HCT116 (cell line): ENCODE measurements around the gene AADACL4. TPM values are rescaled to one million over a fixed set of nuclear protein-coding genes. Genes with fewer than 3 reads are reported as not detected.

Experiments used
- ATAC-seq: fragments of 200-7000 bp; cut with Tn5 transposase; 2 replicates; pipeline ENCODE4 v1.9.1; 2020; ENCODE audit warnings: mild to moderate bottlenecking, moderate library complexity
- BruUV-seq: library from RNA; stranded (reverse); fragments of 400-500 nt; replicated peaks from 2 replicates; lab custom pipeline; 2021; lab: Mats Ljungman, UMichigan
- CTCF ChIA-PET: fragments of 300-600 bp; sonication (Branson Sonifier 250); formaldehyde crosslinking; loops from one replicate; lab custom pipeline; 2021; ENCODE audit warnings: antibody characterized with exemption; lab: Charles Lee
- POLR2A ChIA-PET: fragments of 300-600, 350-600 bp; sonication (Branson Sonifier 250); formaldehyde crosslinking; loops from one replicate; lab custom pipeline; 2021; ENCODE audit warnings: antibody characterized with exemption; lab: Charles Lee
- RAD21 ChIA-PET, 2 experiments: fragments of 300-600 bp; sonication (Branson Sonifier 250); formaldehyde crosslinking; loops; one replicate each; lab custom pipeline; 2023; ENCODE audit warnings: low total read pairs in 2 of 2; ENCODE audit not compliant: uncharacterized antibody in 2 of 2, unreplicated experiment in 2 of 2, low non-redundant PET in 1 of 2; lab: Charles Lee
- DNase-seq: peaks from one replicate; pipeline ENCODE4 v3.0.0-alpha.2; 2010; ENCODE audit warnings: low read depth, low spot score
- H2AFZ ChIP-seq: fragments of 200-600 bp; shearing (Covaris generic), sonication (generic); 2 replicates; pipeline ENCODE4 v1.6.1; 2017; ENCODE audit warnings: low read depth, mixed run types, mixed read lengths, antibody characterized with exemption, low read length; ENCODE audit not compliant: poor library complexity, severe bottlenecking
- H3K27ac ChIP-seq: 2 replicates; pipeline ENCODE4 v1.5.1; 2012; ENCODE audit warnings: low read depth, low read length
- H3K27me3 ChIP-seq: fragments of 200-600 bp; sonication (generic); 2 replicates; pipeline ENCODE4 v1.6.1; 2016; ENCODE audit warnings: mixed run types, low read length, mixed read lengths; ENCODE audit not compliant: insufficient read depth
- H3K36me3 ChIP-seq, 2 experiments: fragments of 200-500 bp in 1 of 2; fragments of 200-600 bp in 1 of 2; sonication (Bioruptor generic) in 1 of 2; sonication (generic) in 1 of 2; 2 replicates each; pipeline versions ENCODE4 v1.5.1 to v1.6.1; 2014 to 2016; ENCODE audit warnings: low read length in 2 of 2, inconsistent platforms in 1 of 2, mixed read lengths in 1 of 2, mixed run types in 1 of 2; ENCODE audit not compliant: insufficient read depth in 2 of 2, control insufficient read depth in 1 of 2
- H3K4me1 ChIP-seq, 2 experiments: fragments of 200-600 bp in 1 of 2; sonication (generic) in 1 of 2; 2 replicates each; pipeline versions ENCODE4 v1.5.1 to v1.6.1; 2012 to 2017; ENCODE audit warnings: low read length in 2 of 2, inconsistent platforms in 1 of 2, mild to moderate bottlenecking in 1 of 2, mixed read lengths in 1 of 2, mixed run types in 1 of 2, moderate library complexity in 1 of 2; ENCODE audit not compliant: insufficient read depth in 2 of 2, control insufficient read depth in 1 of 2
- H3K4me2 ChIP-seq: fragments of 200-600 bp; sonication (generic); 2 replicates; pipeline ENCODE4 v1.6.1; 2017; ENCODE audit warnings: mixed run types, low read length, mixed read lengths
- H3K4me3 ChIP-seq, 2 experiments: fragments of 200-600 bp in 1 of 2; sonication (generic) in 1 of 2; replicated peaks in 1 of 2; 2 replicates each; pipeline ENCODE4 v1.5.1; 2011 to 2016; ENCODE audit warnings: low read length in 2 of 2, control low read depth in 1 of 2, low read depth in 1 of 2, mild to moderate bottlenecking in 1 of 2, mixed read lengths in 1 of 2, mixed run types in 1 of 2
- H3K79me2 ChIP-seq: fragments of 200-600 bp; sonication (generic); 2 replicates; pipeline ENCODE4 v1.6.1; 2017; ENCODE audit warnings: mild to moderate bottlenecking, mixed run types, low read length, moderate library complexity, mixed read lengths; ENCODE audit not compliant: insufficient read depth
- H3K9ac ChIP-seq: fragments of 200-600 bp; sonication (generic); 2 replicates; pipeline ENCODE4 v1.6.1; 2016; ENCODE audit warnings: low read length, mixed read lengths
- H3K9me2 ChIP-seq: fragments of 200-600 bp; sonication (generic), shearing (Covaris generic); 2 replicates; pipeline ENCODE4 v1.6.1; 2017; ENCODE audit warnings: mixed run types, mild to moderate bottlenecking, moderate library complexity; ENCODE audit not compliant: insufficient read depth
- H3K9me3 ChIP-seq, 2 experiments: fragments of 200-500 bp in 1 of 2; fragments of 200-600 bp in 1 of 2; sonication (Bioruptor generic) in 1 of 2; sonication (generic) in 1 of 2; 2 replicates each; pipeline ENCODE4 v1.6.1; 2014 to 2017; ENCODE audit warnings: low read length in 2 of 2, mixed read lengths in 2 of 2, inconsistent platforms in 1 of 2, low read depth in 1 of 2, mild to moderate bottlenecking in 1 of 2, mixed run types in 1 of 2, moderate library complexity in 1 of 2; ENCODE audit not compliant: control insufficient read depth in 1 of 2, insufficient read depth in 1 of 2
- H4K20me1 ChIP-seq: fragments of 200-600 bp; sonication (generic), shearing (Covaris generic); 2 replicates; pipeline ENCODE4 v1.6.1; 2017; ENCODE audit warnings: mixed run types, mild to moderate bottlenecking, moderate library complexity; ENCODE audit not compliant: insufficient read depth
- CEBPB ChIP-seq: IDR thresholded peaks from 2 replicates; pipeline ENCODE4 v1.6.1; 2012; ENCODE audit warnings: low read depth
- CTCF ChIP-seq, 3 experiments: fragments of 200-600 bp in 1 of 3; sonication (generic) in 1 of 3; IDR thresholded peaks in 2 of 3; conservative IDR thresholded peaks in 1 of 3; 2 replicates each; pipeline ENCODE4 v1.5.1; 2012 to 2017; ENCODE audit warnings: low read depth in 2 of 3, low read length in 2 of 3, antibody characterized with exemption in 1 of 3, borderline replicate concordance in 1 of 3, control low read depth in 1 of 3, mild to moderate bottlenecking in 1 of 3, mixed read lengths in 1 of 3, mixed run types in 1 of 3, moderate library complexity in 1 of 3; ENCODE audit not compliant: insufficient read depth in 1 of 3
- REST ChIP-seq: IDR thresholded peaks from 2 replicates; pipeline ENCODE4 v1.6.1; 2012; ENCODE audit warnings: low read depth
- SIN3A ChIP-seq: IDR thresholded peaks from 2 replicates; pipeline ENCODE4 v1.6.1; 2012; ENCODE audit warnings: low read depth
- YY1 ChIP-seq: IDR thresholded peaks from 2 replicates; pipeline ENCODE4 v1.6.1; 2011; ENCODE audit warnings: low read length, low read depth, moderate library complexity, mild to moderate bottlenecking; ENCODE audit not compliant: insufficient replicate concordance; ENCODE audit errors: extremely low read depth
- ZFX ChIP-seq: fragments of 450-650 bp; IDR thresholded peaks from 2 replicates; pipeline ENCODE4 v1.6.1; 2017
- intact Hi-C: fragments of 100-400 bp; cut with micrococcal nuclease; formaldehyde crosslinking; loops from 2 replicates; pipeline ENCODE4 v1.10.0; 2022
- total RNA-seq: library from RNA; stranded (reverse); gene quantifications from one replicate; pipeline ENCODE4 v1.2.1, GENCODE V29; 2021; ENCODE audit not compliant: unreplicated experiment

The AADACL4 gene
- total RNA-seq, 1 experiment from 2014 or later: not detected

GRCh38 chr1:12618965-12619791 is 24.7 kb upstream of the AADACL4 start (continued):
- TF ChIP-seq REST (no peak), CEBPB (no peak), YY1 (peak; percentile 73), SIN3A (no peak)

GRCh38 chr1:12619792-12620487 is 23.9 kb upstream of the AADACL4 start:
- POLR2A ChIA-PET: no interaction called here
- Histone ChIP-seq H2AFZ (no peak overlapping the region), H3K9ac (peak overlapping the region; percentile 83)

More at GRCh38 chr1:12619792-12620487, 23.9 kb upstream of the AADACL4 start:
- DNase-seq: peak; percentile 74
- RAD21 ChIA-PET: interaction anchor here (0.7 to 2.6 kb wide), 7 partner anchors 18 to 349 kb away, joined by 3 to 12 read pairs (median 4); no protein-coding TSS in a partner anchor
- Histone ChIP-seq H4K20me1 (no peaks in the 10 kb centered on the region), H3K79me2 (peaks cover 25% of the 10 kb centered on the region), H3K27ac (peak overlapping the region; percentile 97), H3K9me2 (no peaks in the 10 kb centered on the region), H3K4me3 (peak overlapping the region; percentile 71 to 75), H3K4me2 (peak overlapping the region; percentile 92), H3K36me3 (no peaks in the 10 kb centered on the region), H3K9me3 (no peaks in the 10 kb centered on the region), H3K27me3 (no peaks in the 10 kb centered on the region), H3K4me1 (peaks cover 27 to 49% of the 10 kb centered on the region in 2 experiments)
- intact Hi-C loops: loop anchor here (1.0 to 2.0 kb wide), 8 partner anchors 19 to 345 kb away; no protein-coding TSS in a partner anchor
- TF ChIP-seq ZFX (no peak), YY1 (peak; percentile 30), CTCF (IDR thresholded peaks at IDR 0.05 in 2 of 3, conservative IDR thresholded peaks at IDR 0.05 in 1 of 3; ENCODE audit: borderline replicate concordance in 1 of 3, insufficient read depth in 1 of 3, low read depth in 2 of 3, low read length in 2 of 3) (peak in 2 of 3 experiments; percentile 94 to 95; a peak in 4 of 6 replicates)
- ATAC-seq: peak; percentile 51
- CTCF ChIA-PET: interaction anchor here (0.5 to 5.2 kb wide), 9 partner anchors 18 to 347 kb away, joined by 3 to 42 read pairs (median 3); no protein-coding TSS in a partner anchor
- BruUV-seq: no TSS peak
